Measurements from ENCODE around the gene NEAT1. TPM values are rescaled to one million over a fixed set of nuclear protein-coding genes. Genes with fewer than 3 reads are reported as not detected.

The NEAT1 gene
- total and polyA plus RNA-seq, 9 of the 15 experiments (the other 6 are each of a cell fraction or from before 2014, with no cell fraction given): 20.1 to 389 (median 62.8) TPM

DNA sequence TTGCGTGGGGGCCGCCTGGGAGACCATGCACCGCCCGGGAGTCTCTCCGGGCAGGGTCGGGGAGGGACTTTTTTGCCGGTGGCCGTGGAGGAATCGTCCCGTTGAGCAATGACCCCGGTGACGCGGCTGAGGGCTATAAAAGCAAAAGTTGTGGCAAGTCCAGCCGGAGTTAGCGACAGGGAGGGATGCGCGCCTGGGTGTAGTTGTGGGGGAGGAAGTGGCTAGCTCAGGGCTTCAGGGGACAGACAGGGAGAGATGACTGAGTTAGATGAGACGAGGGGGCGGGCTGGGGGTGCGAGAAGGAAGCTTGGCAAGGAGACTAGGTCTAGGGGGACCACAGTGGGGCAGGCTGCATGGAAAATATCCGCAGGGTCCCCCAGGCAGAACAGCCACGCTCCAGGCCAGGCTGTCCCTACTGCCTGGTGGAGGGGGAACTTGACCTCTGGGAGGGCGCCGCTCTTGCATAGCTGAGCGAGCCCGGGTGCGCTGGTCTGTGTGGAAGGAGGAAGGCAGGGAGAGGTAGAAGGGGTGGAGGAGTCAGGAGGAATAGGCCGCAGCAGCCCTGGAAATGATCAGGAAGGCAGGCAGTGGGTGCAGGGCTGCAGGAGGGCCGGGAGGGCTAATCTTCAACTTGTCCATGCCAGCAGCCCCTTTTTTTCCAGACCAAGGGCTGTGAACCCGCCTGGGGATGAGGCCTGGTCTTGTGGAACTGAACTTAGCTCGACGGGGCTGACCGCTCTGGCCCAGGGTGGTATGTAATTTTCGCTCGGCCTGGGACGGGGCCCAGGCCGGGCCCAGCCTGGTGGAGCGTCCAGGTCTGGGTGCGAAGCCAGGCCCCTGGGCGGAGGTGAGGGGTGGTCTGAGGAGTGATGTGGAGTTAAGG, at the start of gene NEAT1 (continued):
- TF ChIP-seq MYBL2 (IDR thresholded peaks at IDR 0.05; ENCODE audit: low read depth) (no peak), MYBL2 (CRISPR knock-in tag; IDR thresholded peaks at IDR 0.05; ENCODE audit: borderline replicate concordance) (no peak), MXD1 (CRISPR knock-in tag; IDR thresholded peaks at IDR 0.05; ENCODE audit: borderline replicate concordance, poor library complexity, severe bottlenecking) (no peak), ZNF639 (CRISPR knock-in tag; conservative IDR thresholded peaks at IDR 0.05 in 1 of 2, IDR thresholded peaks at IDR 0.05 in 1 of 2) (0 out of 4 replicates have a peak, but pooled peaks of 1 of the 2 experiments have one; percentile 9), ZNF384 (IDR thresholded peaks at IDR 0.05; ENCODE audit: low read depth, low read length) (peak; percentile 59), NFE2 (IDR thresholded peaks at IDR 0.05; ENCODE audit: low read depth) (peak; percentile 56), JUN (IDR thresholded peaks at IDR 0.05; ENCODE audit: borderline replicate concordance, low read depth, low read length) (peak; percentile 64; the same call in 1 of the 2 replicates), JUN (CRISPR knock-in tag; IDR thresholded peaks at IDR 0.05; ENCODE audit: borderline replicate concordance) (peak; percentile 80; the same call in 1 of the 2 replicates), ZKSCAN8 (CRISPR knock-in tag; IDR thresholded peaks at IDR 0.05) (no peak), SREBF1 (IDR thresholded peaks at IDR 0.05; ENCODE audit: borderline replicate concordance, low read depth, low read length) (no peak), ELF4 (CRISPR knock-in tag; IDR thresholded peaks at IDR 0.05) (peak; percentile 100), SIRT6 (IDR thresholded peaks at IDR 0.05; ENCODE audit: low read depth, low read length) (peak; percentile 32), NR2C1 (IDR thresholded peaks at IDR 0.05) (no peak), NR2C1 (tag; IDR thresholded peaks at IDR 0.05) (peak; percentile 97), KLF16 (IDR thresholded peaks at IDR 0.05) (no peak; the same call in 1 of the 2 replicates), ATF1 (CRISPR knock-in tag; IDR thresholded peaks at IDR 0.05) (peak; percentile 61), ATF1 (tag; IDR thresholded peaks at IDR 0.05) (0 out of 2 replicates have a peak, but pooled peaks have one; percentile 87), E2F1 (CRISPR knock-in tag; IDR thresholded peaks at IDR 0.05) (no peak; the same call in 1 of the 2 replicates), CHD1 (IDR thresholded peaks at IDR 0.05; ENCODE audit: low read length) (peak; percentile 99), PHF20 (IDR thresholded peaks at IDR 0.05; ENCODE audit: partially characterized antibody) (peak; percentile 66), IRF9 (tag; IDR thresholded peaks at IDR 0.05) (peak; percentile 81)
- TF ChIP-seq, protein P1, sequence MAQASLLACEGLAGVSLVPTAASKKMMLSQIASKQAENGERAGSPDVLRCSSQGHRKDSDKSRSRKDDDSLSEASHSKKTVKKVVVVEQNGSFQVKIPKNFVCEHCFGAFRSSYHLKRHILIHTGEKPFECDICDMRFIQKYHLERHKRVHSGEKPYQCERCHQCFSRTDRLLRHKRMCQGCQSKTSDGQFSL (CRISPR knock-in tag; IDR thresholded peaks at IDR 0.05): peak; percentile 93
- TF ChIP-seq, protein P1 (tag; IDR thresholded peaks at IDR 0.05): peak in 1 of 2 experiments; percentile 86; a peak in 1 of 4 replicates

Measured in K562 (cell line).